Lung (tissue), 12 donors: ENCODE results near the gene CAMK1D. TPM values are rescaled to one million over a fixed set of nuclear protein-coding genes. Genes with fewer than 3 reads are reported as not detected.

ENCODE experiments used
- ATAC-seq: fragments of 200-7000 bp; cut with Tn5 transposase; one replicate; pipeline ENCODE4 v1.9.1; 2020; ENCODE audit warnings: moderate number of reproducible peaks; ENCODE audit not compliant: insufficient read depth, low FRiP score
- DNase-seq, 3 donors: peaks; one replicate each; pipeline ENCODE4 v3.0.0-alpha.2; 2013 to 2017
- H3K27ac ChIP-seq, 2 donors: one replicate each; pipeline ENCODE4 v1.5.1; 2013; ENCODE audit warnings: mild to moderate bottlenecking in 2 of 2, moderate library complexity in 2 of 2, control low read depth in 1 of 2, inconsistent platforms in 1 of 2, low read depth in 1 of 2, low read length in 1 of 2
- H3K27me3 ChIP-seq, 3 donors: one replicate each; pipeline ENCODE4 v1.5.1; 2013; ENCODE audit warnings: low read length in 2 of 3; ENCODE audit not compliant: control insufficient read depth in 3 of 3, insufficient read depth in 3 of 3
- H3K36me3 ChIP-seq, 4 donors: one replicate each; pipeline ENCODE4 v1.5.1; 2013; ENCODE audit warnings: low read length in 4 of 4, mild to moderate bottlenecking in 1 of 4, moderate library complexity in 1 of 4; ENCODE audit not compliant: control insufficient read depth in 4 of 4, insufficient read depth in 4 of 4
- H3K4me1 ChIP-seq, 5 donors: one replicate each; pipeline ENCODE4 v1.5.1; 2013; ENCODE audit warnings: low read length in 5 of 5, mild to moderate bottlenecking in 2 of 5, moderate library complexity in 1 of 5; ENCODE audit not compliant: control insufficient read depth in 5 of 5, insufficient read depth in 5 of 5
- H3K4me3 ChIP-seq: one replicate; pipeline ENCODE4 v1.5.1; 2013; ENCODE audit warnings: mild to moderate bottlenecking, control low read depth, moderate library complexity
- H3K9ac ChIP-seq, 2 donors: one replicate each; pipeline ENCODE4 v1.5.1; 2013; ENCODE audit warnings: low read length in 2 of 2, control low read depth in 1 of 2; ENCODE audit not compliant: insufficient read depth in 1 of 2
- H3K9me3 ChIP-seq, 4 donors: one replicate each; pipeline ENCODE4 v1.5.1; 2013; ENCODE audit warnings: low read length in 3 of 4, mild to moderate bottlenecking in 1 of 4, moderate library complexity in 1 of 4; ENCODE audit not compliant: control insufficient read depth in 4 of 4, insufficient read depth in 3 of 4
- WGBS, 2 donors: extraction: QIAGEN DNeasy Blood & Tissue Kit; methylation state at CpG; one replicate each; pipeline ENCODE4 v1.1.7; 2013; 5-methylcytosine and 5-hydroxymethylcytosine counted together
- polyA plus RNA-seq, 2 donors: library from polyadenylated mRNA; stranded (reverse); fragments of 200-250 nt; gene quantifications; one replicate each; pipeline ENCODE4 v1.2.1, GENCODE V29; 2013
- total RNA-seq, 2 donors: library from RNA; depleted of rRNA in 1 of 2; stranded (reverse); fragments of >200 nt in 1 of 2; gene quantifications; one replicate each; pipeline ENCODE4 v1.2.1, GENCODE V29; 2014 to 2021
- TF ChIP-seq, protein P1 (sequence below): IDR thresholded peaks from 2 replicates; pipeline ENCODE4 v1.5.1; 2012; ENCODE audit warnings: mild to moderate bottlenecking; ENCODE audit errors: control extremely low read depth, extremely low read depth
- donor health status: control.
- donor health status: control.
- donor health status: Bipolar disorder and iron deficiency.
- donor health status: healthy.
- donor health status: DM: yes; HTN: yes; CAD: no.

The CAMK1D gene
- total and polyA plus RNA-seq, 4 donors: 3.2 to 37.4 (median 7.0) TPM

DNA sequence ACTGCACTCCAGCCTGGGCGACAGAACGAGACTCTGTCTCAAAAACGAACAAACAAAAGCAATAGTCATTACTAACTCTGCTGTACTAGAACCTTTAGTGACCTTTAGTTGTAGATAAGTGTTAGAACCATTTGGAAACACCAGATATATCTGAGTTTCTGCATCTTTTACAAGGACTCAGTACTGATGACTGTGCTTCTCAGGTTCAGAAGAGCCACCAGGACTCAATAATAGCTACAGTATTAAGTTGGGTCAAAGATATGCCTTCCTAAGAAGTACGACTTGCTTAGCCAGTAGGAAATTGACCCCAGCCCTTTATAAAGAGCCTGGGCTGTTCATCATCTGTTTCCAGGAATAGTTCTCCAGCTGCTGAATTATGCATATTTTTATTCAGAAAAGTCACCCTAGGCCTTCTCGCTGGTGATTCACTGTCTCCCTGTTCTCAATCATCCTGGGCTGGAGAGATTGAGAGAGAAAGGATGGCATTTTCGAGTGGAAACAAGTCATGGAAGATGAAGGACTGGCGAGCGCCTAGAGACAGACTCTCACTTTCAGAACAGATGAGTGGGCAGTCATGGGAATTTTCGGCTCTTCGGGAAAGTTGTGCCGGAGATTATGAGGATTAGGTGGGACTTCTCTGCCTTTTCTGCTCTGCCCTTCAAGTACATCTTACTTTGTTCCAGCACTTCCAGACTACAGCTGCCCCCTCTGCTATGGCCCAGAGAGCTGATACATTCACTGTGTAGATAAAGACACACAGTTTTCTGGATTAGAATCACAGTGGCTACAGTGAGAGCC lies 336.1 kb downstream of the CAMK1D start:
- DNase-seq: no peak
- ATAC-seq: no peak

DNA sequence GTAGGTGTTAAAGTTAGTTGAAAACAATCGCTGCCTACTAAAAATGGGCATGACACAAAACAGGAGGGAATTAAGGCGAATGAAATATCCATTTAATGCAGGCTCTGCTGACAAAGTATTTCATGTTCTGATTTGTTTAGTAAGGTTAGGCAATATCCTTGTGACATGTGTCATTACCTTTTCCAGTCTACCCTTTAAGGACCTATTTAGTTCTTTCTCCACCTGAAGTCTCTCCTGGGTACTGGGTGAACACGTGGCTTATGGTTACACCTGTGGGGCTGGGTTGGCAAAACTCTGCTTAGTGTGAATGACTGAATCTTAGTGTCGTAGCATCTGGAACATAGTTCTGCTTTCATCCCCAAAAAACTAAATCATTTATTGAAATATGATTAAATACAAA lies 338.6 kb downstream of the CAMK1D start:
- TF ChIP-seq, protein P1, sequence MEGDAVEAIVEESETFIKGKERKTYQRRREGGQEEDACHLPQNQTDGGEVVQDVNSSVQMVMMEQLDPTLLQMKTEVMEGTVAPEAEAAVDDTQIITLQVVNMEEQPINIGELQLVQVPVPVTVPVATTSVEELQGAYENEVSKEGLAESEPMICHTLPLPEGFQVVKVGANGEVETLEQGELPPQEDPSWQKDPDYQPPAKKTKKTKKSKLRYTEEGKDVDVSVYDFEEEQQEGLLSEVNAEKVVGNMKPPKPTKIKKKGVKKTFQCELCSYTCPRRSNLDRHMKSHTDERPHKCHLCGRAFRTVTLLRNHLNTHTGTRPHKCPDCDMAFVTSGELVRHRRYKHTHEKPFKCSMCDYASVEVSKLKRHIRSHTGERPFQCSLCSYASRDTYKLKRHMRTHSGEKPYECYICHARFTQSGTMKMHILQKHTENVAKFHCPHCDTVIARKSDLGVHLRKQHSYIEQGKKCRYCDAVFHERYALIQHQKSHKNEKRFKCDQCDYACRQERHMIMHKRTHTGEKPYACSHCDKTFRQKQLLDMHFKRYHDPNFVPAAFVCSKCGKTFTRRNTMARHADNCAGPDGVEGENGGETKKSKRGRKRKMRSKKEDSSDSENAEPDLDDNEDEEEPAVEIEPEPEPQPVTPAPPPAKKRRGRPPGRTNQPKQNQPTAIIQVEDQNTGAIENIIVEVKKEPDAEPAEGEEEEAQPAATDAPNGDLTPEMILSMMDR: no peak
- ATAC-seq: no peak
- Histone ChIP-seq H3K27me3 (peaks cover 0 to 47% (median 0%) of the 10 kb centered on the region in 3 donors), H3K9me3 (no peaks in the 10 kb centered on the region), H3K27ac (no peak overlapping the region), H3K9ac (no peak overlapping the region), H3K36me3 (no peaks in the 10 kb centered on the region), H3K4me3 (no peak overlapping the region), H3K4me1 (peaks cover 0 to 2% (median 0%) of the 10 kb centered on the region in 5 donors)
- 76 to 88% methylated on average over 4 of the region's 4 CpGs for WGBS, 2 donors
- no peak for DNase-seq

More for the DNA sequence above, 336.1 kb downstream of the CAMK1D start:
- Histone ChIP-seq H3K9ac (no peak overlapping the region), H3K27me3 (peaks cover 0 to 44% (median 0%) of the 10 kb centered on the region in 3 donors), H3K36me3 (no peaks in the 10 kb centered on the region), H3K4me3 (no peak overlapping the region), H3K27ac (peak overlapping the region in 1 of 2 donors; percentile 5), H3K4me1 (peaks cover 0 to 2% (median 0%) of the 10 kb centered on the region in 5 donors), H3K9me3 (no peaks in the 10 kb centered on the region)
- TF ChIP-seq, protein P1: no peak
- 85 to 87% methylated on average over 11 of the region's 11 CpGs for WGBS, 2 donors

DNA sequence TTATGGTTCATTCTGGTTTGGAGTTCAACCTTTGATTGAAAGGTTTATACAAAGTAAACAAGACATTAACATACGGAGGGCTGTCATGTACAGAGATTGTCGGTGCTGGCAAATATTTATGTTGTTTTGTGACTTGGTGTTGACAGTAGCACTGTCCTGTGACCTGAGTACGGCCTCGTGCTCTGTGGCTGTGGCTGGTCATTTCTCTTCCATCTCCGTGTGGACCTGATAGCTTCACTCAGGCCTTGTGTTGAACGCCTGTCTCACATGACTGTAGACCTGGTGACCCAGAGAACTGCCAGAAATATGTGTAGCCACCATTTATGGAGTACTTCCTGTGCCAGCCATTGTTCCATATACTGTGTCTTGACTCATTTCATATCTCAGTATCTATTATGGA lies 340.5 kb downstream of the CAMK1D start:
- DNase-seq (peak in 1 of 3 donors; percentile 17), ATAC-seq (no peak)
- no peak overlapping the region for H3K27ac ChIP-seq
- peaks cover 0 to 38% (median 0%) of the 10 kb centered on the region in 3 donors for H3K27me3 ChIP-seq
- no peak overlapping the region for H3K9ac ChIP-seq
- no peaks in the 10 kb centered on the region for H3K9me3 ChIP-seq
- H3K4me3 ChIP-seq: no peak overlapping the region
- TF ChIP-seq, protein P1: no peak
- 82 to 86% methylated on average over 6 of the region's 6 CpGs for WGBS, 2 donors
- H3K4me1 ChIP-seq: peaks cover 0 to 2% (median 0%) of the 10 kb centered on the region in 5 donors
- no peaks in the 10 kb centered on the region for H3K36me3 ChIP-seq
